ENCODE data around the gene SGSH.

GRCh38 chr17:80246726-80247125 lies 26.6 kb upstream of the SGSH start:
- TF ChIP-seq ZNF174 (tag by site-specific recombination; IDR thresholded peaks at IDR 0.05) (no peak), CTCF (tag by site-specific recombination; IDR thresholded peaks at IDR 0.05) (no peak), ZNF274 (IDR thresholded peaks at IDR 0.05; ENCODE audit: low read length) (no peak), ZNF274 (tag by site-specific recombination; IDR thresholded peaks at IDR 0.05; ENCODE audit: borderline replicate concordance) (no peak), ZNF777 (tag by site-specific recombination; IDR thresholded peaks at IDR 0.05; ENCODE audit: borderline replicate concordance) (no peak), ZNF146 (tag by site-specific recombination; IDR thresholded peaks at IDR 0.05) (no peak), ZNF24 (tag by site-specific recombination; IDR thresholded peaks at IDR 0.05) (no peak), ZBTB7A (tag by site-specific recombination; IDR thresholded peaks at IDR 0.05; ENCODE audit: low read depth) (no peak), ZNF324 (tag by site-specific recombination; IDR thresholded peaks at IDR 0.05) (no peak), ZNF335 (tag by site-specific recombination; conservative IDR thresholded peaks at IDR 0.05) (no peak)

Data from HEK293 (cell line).